ENCODE measurements around the gene CKM.

CKM gene

DNA sequence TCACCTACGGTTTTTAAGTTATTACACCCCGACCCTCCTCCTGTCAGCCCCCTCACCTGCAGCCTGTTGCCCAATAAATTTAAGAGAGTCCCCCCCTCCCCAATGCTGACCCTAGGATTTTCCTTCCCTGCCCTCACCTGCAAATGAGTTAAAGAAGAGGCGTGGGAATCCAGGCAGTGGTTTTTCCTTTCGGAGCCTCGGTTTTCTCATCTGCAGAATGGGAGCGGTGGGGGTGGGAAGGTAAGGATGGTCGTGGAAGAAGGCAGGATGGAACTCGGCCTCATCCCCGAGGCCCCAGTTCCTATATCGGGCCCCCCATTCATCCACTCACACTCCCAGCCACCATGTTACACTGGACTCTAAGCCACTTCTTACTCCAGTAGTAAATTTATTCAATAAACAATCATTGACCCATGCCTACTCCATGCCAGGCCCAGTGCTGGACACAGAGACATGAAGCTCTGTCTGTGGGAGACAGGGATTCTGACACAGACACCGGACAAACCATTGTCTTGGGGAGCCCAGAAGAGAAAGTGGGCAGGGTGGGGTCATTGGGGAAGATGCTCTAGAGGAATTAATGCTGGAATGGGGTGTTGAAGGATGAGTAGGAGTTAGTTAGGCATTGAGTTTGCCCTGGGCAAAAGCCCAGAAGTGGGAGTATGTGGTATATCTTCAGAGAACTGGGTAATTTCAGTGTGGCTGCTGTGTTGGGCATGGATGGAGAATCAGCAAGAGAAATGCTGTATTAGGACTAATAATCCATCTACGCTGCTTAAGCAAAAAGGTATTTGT is 19.2 kb downstream of the CKM start:
- TF ChIP-seq, protein P1, sequence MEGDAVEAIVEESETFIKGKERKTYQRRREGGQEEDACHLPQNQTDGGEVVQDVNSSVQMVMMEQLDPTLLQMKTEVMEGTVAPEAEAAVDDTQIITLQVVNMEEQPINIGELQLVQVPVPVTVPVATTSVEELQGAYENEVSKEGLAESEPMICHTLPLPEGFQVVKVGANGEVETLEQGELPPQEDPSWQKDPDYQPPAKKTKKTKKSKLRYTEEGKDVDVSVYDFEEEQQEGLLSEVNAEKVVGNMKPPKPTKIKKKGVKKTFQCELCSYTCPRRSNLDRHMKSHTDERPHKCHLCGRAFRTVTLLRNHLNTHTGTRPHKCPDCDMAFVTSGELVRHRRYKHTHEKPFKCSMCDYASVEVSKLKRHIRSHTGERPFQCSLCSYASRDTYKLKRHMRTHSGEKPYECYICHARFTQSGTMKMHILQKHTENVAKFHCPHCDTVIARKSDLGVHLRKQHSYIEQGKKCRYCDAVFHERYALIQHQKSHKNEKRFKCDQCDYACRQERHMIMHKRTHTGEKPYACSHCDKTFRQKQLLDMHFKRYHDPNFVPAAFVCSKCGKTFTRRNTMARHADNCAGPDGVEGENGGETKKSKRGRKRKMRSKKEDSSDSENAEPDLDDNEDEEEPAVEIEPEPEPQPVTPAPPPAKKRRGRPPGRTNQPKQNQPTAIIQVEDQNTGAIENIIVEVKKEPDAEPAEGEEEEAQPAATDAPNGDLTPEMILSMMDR (IDR thresholded peaks at IDR 0.05; ENCODE audit: control insufficient read depth, insufficient read depth, low read depth, low read length, missing control alignments) = no peak
- no peak for DNase-seq (ENCODE audit: low read depth)
- H3K4me3 ChIP-seq (ENCODE audit: control insufficient read depth, low read depth, low read length) = no peak overlapping the region

DNA sequence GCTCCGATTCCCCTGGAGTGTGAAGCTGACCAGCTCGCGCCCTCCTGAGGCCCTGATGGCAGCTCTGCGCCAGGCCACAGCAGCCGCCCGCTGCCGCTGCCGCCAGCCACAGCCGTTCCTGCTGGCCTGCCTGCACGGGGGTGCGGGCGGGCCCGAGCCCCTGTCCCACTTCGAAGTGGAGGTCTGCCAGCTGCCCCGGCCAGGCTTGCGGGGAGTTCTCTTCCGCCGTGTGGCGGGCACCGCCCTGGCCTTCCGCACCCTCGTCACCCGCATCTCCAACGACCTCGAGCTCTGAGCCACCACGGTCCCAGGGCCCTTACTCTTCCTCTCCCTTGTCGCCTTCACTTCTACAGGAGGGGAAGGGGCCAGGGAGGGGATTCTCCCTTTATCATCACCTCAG is 20.3 kb downstream of the CKM start:
- no peak for DNase-seq (ENCODE audit: low read depth)
- no peak overlapping the region for H3K4me3 ChIP-seq (ENCODE audit: control insufficient read depth, low read depth, low read length)
- TF ChIP-seq, protein P1 (IDR thresholded peaks at IDR 0.05; ENCODE audit: control insufficient read depth, insufficient read depth, low read depth, low read length, missing control alignments) = no peak

DNA sequence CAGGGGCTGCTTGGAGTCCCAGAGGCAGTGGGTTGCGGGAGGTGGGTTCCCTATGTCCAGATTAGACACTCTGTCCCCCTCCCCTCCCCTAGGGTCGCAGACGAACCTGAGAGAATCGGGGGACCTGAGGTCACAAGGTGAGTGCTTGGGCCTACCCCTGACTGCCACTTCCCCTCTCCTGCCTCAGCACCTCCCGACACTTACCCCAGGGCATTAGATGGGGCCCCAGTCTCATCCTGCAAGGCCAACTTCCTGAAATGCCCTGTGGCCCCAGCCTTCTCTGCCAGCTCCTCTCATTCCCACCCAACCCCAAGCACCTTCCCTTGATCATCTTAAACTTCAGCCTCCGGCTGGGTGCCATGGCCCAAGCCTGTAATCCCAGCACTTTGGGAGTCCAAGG is 23.0 kb downstream of the CKM start:
- no peak for DNase-seq (ENCODE audit: low read depth)
- no peak overlapping the region for H3K4me3 ChIP-seq (ENCODE audit: control insufficient read depth, low read depth, low read length)
- TF ChIP-seq, protein P1 (IDR thresholded peaks at IDR 0.05; ENCODE audit: control insufficient read depth, insufficient read depth, low read depth, low read length, missing control alignments) = no peak

DNA sequence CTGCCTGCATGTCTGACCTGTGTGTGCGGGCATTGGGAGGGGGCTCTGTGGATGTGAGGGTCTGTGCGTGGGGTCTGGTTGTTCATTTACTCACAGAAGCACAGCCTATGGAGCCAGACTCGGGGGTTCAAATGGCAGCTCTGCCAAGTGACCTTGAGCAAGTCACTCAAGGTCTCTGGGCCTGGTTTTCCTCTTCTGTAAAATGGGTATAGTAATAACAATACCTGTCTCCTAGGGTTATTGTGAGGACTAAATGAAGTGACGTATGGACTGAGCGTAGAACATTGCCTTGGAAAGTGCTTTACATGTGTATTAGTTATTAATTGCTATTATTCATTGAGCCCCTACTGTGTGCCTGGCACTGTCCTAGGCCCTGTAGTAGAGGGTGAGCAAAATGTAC is 24.4 kb downstream of the CKM start:
- H3K4me3 ChIP-seq (ENCODE audit: control insufficient read depth, low read depth, low read length) = no peak overlapping the region
- no peak for DNase-seq (ENCODE audit: low read depth)
- TF ChIP-seq, protein P1 (IDR thresholded peaks at IDR 0.05; ENCODE audit: control insufficient read depth, insufficient read depth, low read depth, low read length, missing control alignments) = no peak

DNA sequence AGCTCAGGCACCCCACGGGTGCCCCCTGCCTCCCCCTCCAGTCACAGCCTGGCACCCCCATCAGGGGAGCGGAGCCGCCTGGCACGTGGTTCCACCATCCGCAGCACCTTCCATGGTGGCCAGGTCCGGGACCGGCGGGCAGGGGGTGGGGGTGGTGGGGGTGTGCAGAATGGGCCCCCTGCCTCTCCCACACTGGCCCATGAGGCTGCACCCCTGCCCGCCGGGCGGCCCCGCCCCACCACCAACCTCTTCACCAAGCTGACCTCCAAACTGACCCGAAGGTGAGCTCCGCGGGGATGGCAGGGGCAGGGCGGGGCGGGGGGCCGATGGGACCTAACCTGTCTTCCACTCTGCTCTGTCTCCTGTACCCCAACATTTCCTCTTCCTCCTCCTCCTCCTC is 25.0 kb downstream of the CKM start:
- DNase-seq (ENCODE audit: low read depth) = no peak
- TF ChIP-seq, protein P1 (IDR thresholded peaks at IDR 0.05; ENCODE audit: control insufficient read depth, insufficient read depth, low read depth, low read length, missing control alignments) = no peak
- H3K4me3 ChIP-seq (ENCODE audit: control insufficient read depth, low read depth, low read length) = no peak overlapping the region

DNA sequence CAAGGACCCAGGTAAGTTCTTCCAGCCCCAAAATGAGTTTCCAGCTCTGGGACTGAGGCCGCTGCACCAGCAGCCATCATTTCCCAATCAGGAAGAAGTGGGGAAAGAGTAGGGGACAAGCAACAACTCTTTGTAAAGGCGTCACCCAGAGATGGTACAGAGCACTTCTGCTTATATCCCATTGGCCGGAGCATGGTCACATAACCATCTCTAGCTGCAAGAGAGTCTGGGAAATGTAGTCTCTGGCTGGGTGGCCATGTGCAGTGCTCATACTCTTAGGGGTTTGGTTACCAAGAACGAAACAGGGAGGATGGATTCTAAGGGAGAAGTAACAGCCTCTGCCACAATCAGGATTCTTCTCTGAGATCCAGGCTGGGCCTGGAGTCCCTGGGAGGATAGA is 26.3 kb downstream of the CKM start:
- no peak overlapping the region for H3K4me3 ChIP-seq (ENCODE audit: control insufficient read depth, low read depth, low read length)
- TF ChIP-seq, protein P1 (IDR thresholded peaks at IDR 0.05; ENCODE audit: control insufficient read depth, insufficient read depth, low read depth, low read length, missing control alignments) = no peak
- no peak for DNase-seq (ENCODE audit: low read depth)
